ENCODE results near the gene RNASEH2A. TPM values are rescaled to one million over a fixed set of nuclear protein-coding genes. Genes with fewer than 3 reads are reported as not detected.

RNASEH2A gene
- total RNA-seq, 1 donor from 2014 or later, result 15.8 TPM

Small RNAs within 50 kb of the gene (small RNA-seq; reads per million reads assigned to genes)
- not detected for gene MIR5684
- gene MIR6794, result not detected

Other genes with a start within 250 kb of the RNASEH2A start
- gene ZNF490, start 195.8 kb upstream of the RNASEH2A start, total RNA-seq, result 11.4 TPM
- 27.6 TPM for gene ZNF791, start 195.7 kb upstream of the RNASEH2A start, total RNA-seq
- 17.2 TPM for gene MAN2B1, start 139.8 kb upstream of the RNASEH2A start, total RNA-seq
- gene WDR83, start 139.8 kb upstream of the RNASEH2A start, total RNA-seq, result 10.3 TPM
- gene DHPS, start 124.7 kb upstream of the RNASEH2A start, total RNA-seq, result 79.7 TPM
- gene GNG14, start 118.6 kb upstream of the RNASEH2A start, total RNA-seq, result not detected
- 6.4 TPM for gene FBXW9, start 110.0 kb upstream of the RNASEH2A start, total RNA-seq
- 54.0 TPM for gene TNPO2, start 82.7 kb upstream of the RNASEH2A start, total RNA-seq
- gene TRIR, start 71.9 kb upstream of the RNASEH2A start, total RNA-seq, result 138 TPM
- gene GET3, start 69.1 kb upstream of the RNASEH2A start, total RNA-seq, result 59.3 TPM
- gene BEST2, start 54.8 kb upstream of the RNASEH2A start, total RNA-seq, result 0.16 TPM
- gene HOOK2, start 31.0 kb upstream of the RNASEH2A start, total RNA-seq, result 20.3 TPM
- gene JUNB, start 15.1 kb upstream of the RNASEH2A start, total RNA-seq, result 22.6 TPM
- 174 TPM for gene PRDX2, start 4.8 kb upstream of the RNASEH2A start, total RNA-seq
- 0.62 TPM for gene THSD8, start 4.5 kb upstream of the RNASEH2A start, total RNA-seq
- 2.0 TPM for gene RTBDN, start 28.0 kb downstream of the RNASEH2A start, total RNA-seq
- gene MAST1, start 31.9 kb downstream of the RNASEH2A start, total RNA-seq, result 35.1 TPM
- 4.5 TPM for gene DNASE2, start 74.9 kb downstream of the RNASEH2A start, total RNA-seq
- gene KLF1, start 80.6 kb downstream of the RNASEH2A start, total RNA-seq, result 0.31 TPM
- 14.7 TPM for gene GCDH, start 84.6 kb downstream of the RNASEH2A start, total RNA-seq
- gene SYCE2, start 112.7 kb downstream of the RNASEH2A start, total RNA-seq, result not detected
- 46.8 TPM for gene FARSA, start 127.1 kb downstream of the RNASEH2A start, total RNA-seq
- gene CALR, start 132.0 kb downstream of the RNASEH2A start, total RNA-seq, result 280 TPM
- gene RAD23A, start 139.3 kb downstream of the RNASEH2A start, total RNA-seq, result 21.8 TPM
- gene GADD45GIP1, start 150.6 kb downstream of the RNASEH2A start, total RNA-seq, result 13.3 TPM
- gene DAND5, start 163.0 kb downstream of the RNASEH2A start, total RNA-seq, result not detected
- 124 TPM for gene NFIX, start 188.9 kb downstream of the RNASEH2A start, total RNA-seq

Measured in occipital lobe (tissue), 2 donors.